GM19023 (cell line): Measurements from ENCODE around the gene CORO6.

Experiments used
- ATAC-seq: cut with Tn5 transposase; IDR thresholded peaks from one replicate; pipeline ENCODE4 v1.9.1; 2021; ENCODE audit warnings: mild to moderate bottlenecking, moderate library complexity; ENCODE audit not compliant: unreplicated experiment

Gene CORO6

GRCh38 chr17:29567304-29567553, 55.5 kb downstream of the CORO6 start:
- no peak for ATAC-seq

GRCh38 chr17:29566473-29567303, 56.0 kb downstream of the CORO6 start, which contains the start of gene ABHD15:
Gene ABHD15 (minus strand): TSS chr17:29567037. CDS start chr17:29566966, 71 bp downstream.
- no peak for ATAC-seq

- no peak for ATAC-seq
These were observed 56.9 kb downstream of the CORO6 start for GRCh38 chr17:29565643-29566472.
